NOMO-1 treated with DMSO at 0.1 percent for 48 hours (cell line): Measurements from ENCODE around the gene FAM177A1.
"Not testable (repeated sequence)": the region's sequence is repeated elsewhere in the genome, so short reads cannot be mapped to it uniquely, and the experiment has no call there.

ENCODE experiments used
- DNase-seq: peaks from one replicate; lab custom pipeline; 2025; ENCODE audit not compliant: unreplicated experiment; lab: John Stamatoyannopoulos, UW

The FAM177A1 gene, protein sequence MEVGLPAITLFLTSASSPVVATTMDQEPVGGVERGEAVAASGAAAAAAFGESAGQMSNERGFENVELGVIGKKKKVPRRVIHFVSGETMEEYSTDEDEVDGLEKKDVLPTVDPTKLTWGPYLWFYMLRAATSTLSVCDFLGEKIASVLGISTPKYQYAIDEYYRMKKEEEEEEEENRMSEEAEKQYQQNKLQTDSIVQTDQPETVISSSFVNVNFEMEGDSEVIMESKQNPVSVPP

DNA sequence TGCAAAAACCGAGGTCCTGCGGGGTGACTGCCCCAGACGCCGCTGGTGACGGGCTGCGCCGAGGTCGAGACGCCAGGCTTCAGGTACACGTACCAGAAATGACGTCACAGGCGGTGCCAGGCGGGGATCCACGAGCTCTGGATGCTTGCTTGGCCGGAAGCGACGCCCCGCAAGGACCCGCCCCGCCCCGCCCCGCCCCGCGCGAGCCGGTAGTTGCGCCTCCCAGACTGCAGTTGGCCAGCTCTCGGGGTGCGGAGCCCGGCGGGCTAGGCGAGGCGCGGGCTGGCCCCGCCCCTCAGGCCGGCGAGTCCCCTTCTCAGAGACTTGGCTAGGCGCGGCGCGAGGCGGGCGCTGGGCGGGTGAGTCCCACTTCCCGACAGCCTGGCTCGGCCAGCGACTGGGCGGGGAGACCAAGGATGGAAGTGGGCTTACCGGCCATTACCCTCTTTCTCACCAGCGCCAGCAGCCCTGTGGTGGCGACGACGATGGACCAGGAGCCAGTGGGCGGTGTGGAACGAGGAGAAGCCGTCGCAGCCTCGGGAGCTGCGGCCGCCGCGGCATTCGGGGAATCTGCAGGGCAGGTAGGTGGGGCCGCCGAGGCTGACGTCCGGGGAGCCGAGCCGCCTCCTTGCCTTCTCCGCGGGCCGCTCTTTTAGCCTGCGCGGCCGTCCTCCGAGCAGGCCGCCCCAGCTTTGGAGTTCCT is at the start of gene FAM177A1:
TSS of gene FAM177A1 (plus strand) at position 225 of the 703 bp plus-strand sequence. CDS start at position 417, 192 bp downstream.
- DNase-seq: peak; percentile 97

DNA sequence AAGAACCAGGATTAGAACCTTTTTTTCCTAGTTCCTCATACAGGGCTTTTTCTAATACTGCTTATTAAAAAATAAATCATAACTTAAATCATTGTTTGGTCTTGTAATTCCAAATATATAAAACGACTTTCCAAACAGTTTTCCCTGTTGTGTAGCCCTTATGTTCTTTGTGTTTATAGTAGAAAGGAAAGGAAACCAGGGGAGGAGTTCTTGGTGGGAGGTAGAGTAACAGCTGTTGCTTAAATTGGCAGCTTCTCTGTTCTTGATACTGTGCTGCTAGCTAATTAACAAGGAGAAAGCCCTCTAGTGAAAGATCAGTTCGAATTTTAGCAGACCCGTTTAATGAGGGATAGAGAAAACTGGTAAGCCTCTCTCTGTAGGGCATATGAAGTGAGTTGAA is 48.3 kb upstream of the FAM177A1 start:
- no peak for DNase-seq

DNA sequence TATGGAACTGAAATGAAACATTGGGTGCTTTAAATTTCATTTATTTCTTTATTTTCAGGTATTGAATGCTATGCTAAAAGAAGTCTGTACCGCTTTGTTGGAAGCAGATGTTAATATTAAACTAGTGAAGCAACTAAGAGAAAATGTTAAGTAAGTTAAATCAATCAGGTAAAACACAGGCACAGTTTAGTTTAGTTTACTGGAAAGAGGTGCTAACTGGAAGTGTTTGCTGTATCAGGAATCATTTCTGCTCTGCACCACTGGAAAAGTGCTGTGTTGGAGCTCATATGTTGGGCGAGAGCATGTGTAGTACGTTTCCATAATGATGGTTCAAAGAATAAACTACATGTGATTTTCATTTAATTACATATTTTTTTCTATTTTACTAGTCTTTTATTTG is 46.6 kb upstream of the FAM177A1 start:
- DNase-seq: no peak

DNA sequence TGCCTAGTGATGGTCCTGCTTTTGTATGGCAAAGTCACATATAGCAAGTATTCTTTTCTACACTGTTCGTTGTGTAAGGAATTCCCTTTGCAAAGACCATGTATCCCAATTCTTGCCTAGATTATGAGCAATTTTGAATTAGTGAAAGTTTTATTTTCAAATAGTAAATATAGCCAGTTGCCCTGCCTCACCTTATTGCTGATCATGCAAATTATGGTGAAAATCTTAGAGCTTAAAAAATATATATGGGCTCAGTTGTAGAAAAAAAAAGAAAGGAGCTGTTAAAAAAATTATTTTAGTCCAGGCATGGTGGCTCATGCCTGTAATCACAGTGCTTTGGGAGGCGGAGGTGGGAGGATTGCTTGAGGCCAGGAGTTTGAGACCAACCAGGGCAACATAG is 44.5 kb upstream of the FAM177A1 start:
- DNase-seq: no peak

DNA sequence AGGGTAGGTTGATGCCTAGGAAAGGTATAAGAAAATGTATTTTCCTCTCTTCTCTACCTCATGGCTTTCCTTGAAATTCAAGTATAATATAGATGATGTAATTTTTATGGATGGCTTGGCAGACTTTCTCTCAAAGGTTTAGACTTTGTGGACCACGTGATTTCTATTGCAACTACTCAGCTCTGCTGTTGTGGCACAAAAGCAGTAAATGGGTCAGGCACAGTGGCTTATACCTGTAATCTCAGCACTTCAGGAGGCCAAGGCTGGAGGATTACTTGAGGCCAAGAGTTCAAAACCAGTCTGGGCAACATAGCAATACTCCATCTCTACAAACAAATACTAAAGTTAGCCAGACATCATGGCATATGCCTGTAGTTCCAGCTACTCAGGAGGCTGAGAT is 41.2 kb upstream of the FAM177A1 start:
- no peak for DNase-seq

DNA sequence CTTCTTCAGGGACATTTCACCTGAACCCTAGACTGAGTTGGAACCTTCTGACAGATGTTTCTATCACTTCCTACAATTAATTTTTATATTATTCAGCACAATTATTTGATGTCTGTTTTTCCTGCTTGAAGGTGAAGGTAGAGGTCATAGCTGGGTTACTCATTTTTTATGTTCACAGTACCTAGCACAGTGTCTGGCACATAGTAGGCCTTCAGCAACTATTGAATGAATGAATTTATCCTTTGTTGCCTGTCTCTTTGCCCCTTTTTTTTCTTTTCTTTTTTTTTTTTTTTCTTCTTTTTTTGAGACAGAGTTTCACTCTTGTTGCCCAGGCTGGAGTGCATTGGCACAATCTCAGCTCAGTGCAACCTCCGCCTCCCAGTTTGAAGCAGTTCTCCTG is 29.5 kb upstream of the FAM177A1 start:
- DNase-seq: no peak

DNA sequence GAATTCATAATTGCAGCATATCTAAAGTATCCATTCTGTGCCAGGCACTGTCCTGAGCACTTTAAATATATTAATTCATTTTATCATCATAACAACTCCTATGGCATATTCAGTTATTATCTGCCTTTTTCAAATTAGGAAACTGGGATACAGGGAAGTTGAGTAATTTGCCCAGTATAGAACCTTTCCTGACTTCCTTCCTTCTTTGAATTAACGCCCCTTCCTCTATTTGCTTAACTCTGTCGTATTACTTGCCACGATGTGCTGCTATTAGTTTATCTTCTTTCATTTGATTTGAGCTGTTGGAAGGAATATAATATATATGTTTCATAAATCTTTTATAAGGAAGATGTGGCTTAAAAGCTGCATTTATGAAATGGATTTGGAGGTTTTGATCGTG is 25.4 kb upstream of the FAM177A1 start:
- DNase-seq: no peak

DNA sequence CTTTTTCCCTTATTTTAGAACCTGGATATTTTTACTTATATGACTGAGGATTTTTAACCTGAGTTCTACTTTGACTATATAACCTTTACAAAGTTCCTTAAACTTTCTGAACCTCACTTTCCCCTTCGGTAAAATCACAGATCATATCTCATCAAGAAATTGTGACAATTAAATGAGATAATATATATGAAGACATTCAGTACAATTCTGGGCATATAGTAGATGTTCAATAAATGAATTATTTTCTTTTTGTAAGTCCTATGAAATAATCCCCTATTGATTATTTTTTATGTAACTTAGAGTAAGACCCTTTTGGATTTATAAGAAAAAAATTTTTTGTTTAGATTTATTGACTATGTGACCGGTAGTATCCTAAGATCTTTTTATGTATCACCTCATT is 17.6 kb upstream of the FAM177A1 start:
- no peak for DNase-seq

DNA sequence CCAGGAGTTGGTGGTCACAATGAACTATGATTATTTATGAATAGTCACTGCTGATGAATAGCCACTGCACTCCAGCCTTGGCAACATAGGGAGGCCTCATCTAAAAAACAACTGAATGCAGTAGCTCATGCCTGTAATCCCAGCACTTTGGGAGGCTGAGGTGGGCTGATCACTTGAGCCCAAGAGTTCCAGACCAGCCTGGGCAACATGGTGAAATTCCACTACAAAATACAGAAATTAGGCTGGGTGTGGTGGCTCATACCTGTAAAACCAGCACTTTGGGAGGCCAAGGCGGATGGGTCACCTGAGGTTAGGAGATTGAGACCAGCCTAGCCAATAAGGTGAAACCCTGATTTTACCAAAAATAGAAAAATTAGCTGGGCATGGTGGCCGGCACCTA is 13.5 kb upstream of the FAM177A1 start:
- DNase-seq: no peak

DNA sequence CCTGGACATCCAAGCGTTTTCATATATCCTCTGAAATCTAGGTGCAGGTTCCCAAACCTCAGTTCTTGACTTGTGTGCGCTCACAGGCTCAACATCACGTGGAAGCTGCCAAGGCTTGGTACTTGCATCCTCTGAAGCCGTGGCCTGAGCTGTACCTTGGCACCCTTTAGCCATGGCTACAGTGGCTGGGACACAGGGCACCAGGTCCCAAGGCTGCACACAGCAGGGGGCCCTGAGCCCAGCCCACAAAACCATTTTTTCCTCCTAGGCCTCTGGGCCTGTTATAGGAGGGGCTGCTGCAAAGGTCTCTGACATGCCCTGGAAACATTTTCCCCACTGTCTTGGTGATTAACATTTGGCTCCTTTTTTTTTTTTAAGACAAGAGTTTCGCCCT is 11.6 kb upstream of the FAM177A1 start:
- no peak for DNase-seq

DNA sequence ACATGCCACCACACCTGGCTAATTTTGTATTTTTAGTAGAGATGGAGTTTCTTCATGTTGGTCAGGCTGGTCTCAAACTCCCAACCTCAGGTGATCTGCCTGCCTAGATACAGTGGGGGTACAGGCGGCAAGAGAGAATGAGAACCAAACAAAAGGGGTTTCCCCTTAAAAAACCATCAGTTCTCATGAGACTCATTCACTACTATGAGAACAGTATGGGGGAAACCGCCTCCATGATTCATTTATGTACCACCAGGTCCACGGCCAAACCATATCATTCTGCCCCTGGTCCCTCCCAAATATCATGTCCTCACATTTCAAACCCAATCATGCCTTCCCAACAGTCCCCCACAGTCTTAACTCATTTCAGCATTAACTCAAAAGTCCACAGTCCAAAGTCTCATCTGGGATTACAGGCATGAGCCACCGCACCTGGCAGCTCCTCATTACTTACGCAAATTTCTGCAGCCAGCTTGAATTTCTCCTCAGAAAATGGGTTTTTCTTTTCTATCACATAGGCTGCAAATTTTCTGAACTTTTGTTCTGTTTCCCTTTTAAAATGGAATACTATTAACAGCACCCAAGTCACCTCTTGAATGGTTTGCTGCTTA is 11.0 kb upstream of the FAM177A1 start:
- not testable (repeated sequence) for DNase-seq

DNA sequence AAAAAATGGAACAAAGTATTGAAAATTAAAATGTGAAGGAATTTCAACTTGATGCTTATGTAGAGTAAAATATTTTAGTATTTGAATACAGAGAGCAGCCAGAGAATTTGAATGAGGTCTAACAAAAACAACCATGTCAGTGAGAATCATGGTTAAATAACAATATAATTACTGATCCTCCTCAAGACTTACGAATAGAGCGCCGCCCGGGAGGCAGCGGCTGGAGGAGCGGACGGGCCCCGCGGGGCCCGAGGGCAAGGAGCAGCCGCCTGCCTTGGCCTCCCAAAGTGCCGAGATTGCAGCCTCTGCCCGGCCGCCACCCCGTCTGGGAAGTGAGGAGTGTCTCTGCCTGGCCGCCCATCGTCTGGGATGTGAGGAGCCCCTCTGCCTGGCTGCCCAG is 7.8 kb upstream of the FAM177A1 start:
- DNase-seq: not testable (repeated sequence)

DNA sequence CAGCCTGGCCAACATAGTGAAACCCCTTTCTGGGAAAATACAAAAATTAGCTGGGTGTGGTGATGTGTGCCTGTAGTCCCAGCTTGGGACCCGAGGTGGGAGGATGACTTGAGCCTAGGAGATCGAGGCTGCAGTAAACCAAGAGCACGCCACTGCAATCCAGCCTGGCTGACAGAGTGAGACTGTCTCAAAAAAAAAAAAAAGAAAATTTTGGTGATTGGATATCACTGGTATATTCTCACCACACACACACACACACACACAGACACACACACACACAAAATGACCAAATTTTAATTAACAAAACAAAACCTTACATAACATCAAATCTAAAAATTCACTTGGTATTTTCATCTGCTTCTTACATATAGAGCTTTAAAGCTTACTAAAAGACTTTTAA is 3.4 kb upstream of the FAM177A1 start:
- DNase-seq: no peak

DNA sequence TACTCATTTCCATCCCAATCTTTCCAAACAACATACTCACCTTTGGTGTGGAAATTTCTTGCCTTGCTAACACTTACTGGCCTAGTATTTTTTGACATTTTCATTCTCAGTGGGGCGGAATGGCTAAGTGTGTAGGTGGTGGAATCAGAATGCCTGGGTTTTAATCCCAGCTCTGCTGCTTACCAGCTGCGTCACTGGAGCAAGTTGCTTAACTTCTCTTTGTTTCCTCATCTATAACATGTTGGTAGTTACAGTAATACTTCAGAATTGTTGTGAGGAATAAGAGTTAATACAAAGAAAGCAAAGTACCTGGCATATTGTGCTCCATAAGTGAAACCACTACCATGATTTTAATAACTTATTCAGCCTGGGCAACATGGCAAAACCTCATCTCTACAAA is 3.0 kb upstream of the FAM177A1 start:
- no peak for DNase-seq

DNA sequence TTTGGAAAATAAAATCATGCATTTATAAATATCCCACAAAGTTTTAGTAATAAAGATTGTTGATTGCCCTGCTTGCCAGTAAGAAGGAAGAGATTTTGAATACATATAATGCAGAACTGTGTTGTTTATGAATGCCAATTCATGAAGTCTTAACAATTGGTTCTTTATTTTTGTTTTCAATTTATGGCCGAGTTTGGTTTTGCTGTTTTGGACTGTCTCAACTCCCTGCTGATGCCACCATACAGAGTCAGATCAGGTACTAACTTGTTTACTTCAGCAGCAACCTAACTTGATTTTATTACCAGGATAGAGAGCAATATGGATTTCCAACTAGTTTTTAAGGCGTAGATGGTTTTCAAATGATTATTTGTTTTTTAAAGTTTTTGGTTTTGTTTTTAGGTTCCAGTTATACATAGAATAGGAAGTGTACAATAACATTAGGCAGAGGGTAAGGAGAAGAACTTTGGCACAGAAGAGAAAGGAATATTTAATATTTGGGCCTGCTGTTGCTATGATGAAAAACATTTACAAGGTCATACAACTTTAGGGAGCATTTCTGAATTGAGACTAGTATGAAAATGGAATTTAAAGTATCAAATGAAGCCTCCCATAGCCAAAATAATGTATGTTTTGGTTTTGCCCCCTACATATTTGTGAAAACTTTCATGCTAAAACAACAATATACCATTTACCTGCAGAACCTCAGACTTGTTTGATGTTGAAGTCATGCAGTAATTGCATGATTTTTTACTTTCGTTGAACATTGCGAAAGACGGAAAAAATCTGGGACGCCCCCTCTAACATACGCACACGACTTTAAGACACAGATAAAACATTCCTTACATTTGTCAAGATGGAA is 904 bp upstream of the FAM177A1 start:
- peak; percentile 56 for DNase-seq

DNA sequence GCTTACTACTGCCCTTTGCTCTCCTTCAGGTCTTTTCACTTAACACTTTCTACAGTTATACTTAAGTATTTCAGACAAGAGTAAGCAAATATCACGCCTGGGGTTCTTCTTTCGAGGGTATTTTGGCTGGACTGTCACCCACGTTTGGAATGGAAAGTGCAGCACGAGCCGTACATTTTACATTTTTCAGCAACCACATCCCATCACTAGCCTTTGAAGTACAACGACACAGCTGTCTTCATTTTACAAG is 349 bp upstream of the FAM177A1 start:
- no peak for DNase-seq

DNA sequence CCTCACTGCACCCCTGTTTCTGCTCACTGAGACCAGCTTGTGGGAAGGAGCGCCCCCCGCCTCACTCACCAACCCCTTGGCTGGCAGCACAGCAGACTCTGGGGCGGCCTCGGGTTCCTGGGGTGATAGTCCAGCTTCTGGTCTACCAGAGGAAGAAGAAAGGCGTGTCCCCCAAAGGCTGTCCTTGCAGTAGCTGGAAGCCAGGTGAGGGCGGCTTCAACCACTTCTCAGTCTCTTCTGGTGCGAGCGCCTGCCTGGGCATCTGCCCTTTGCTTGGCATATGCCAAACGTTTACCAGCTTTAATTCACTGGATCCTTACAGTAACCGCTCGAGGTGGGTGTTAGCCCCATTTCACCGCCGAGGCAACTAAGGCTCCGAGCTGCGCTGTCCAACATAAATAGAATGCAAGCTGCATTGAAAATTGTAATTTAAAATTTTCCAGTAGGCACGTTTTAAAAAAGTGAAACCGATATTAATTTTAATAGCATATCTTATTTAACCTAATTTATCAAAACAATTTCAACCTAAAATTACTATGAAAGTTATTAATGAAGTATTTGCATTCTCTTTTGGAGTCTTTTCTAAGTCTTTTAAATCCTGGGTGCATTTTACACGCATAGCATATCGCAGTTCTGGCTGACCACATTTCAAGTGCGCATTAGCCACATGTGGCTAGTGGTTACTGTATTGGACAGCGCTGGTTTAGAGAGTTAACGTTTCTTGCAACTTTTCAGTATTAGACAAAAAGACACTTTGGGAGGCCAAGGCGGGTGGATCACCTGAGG is 872 bp downstream of the FAM177A1 start:
- peak; percentile 48 for DNase-seq

DNA sequence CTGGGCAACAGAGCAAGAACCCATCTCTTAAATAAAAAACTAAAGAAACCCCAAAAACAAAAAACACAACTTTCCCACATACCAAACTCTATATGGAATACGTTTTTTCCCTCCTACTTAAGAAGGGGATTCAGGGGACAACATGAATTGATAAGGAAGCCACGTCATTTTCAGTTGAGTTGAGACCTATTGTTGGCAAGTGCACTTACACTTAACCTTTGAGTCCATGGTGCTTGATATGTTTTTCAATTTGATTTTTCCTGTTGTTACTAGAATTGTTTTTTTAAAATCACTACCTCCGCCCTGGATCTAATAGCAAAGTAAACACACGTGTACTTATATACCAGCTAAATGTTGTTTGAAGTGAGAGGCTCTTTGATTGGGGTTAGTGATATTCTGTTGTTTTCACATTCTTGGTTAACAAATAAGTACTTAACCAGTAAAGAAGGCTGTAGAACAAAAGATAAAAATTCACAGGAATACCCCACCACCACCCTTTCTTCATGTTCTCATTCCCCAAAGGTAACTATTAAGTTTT is 2.0 kb downstream of the FAM177A1 start:
- DNase-seq: no peak

DNA sequence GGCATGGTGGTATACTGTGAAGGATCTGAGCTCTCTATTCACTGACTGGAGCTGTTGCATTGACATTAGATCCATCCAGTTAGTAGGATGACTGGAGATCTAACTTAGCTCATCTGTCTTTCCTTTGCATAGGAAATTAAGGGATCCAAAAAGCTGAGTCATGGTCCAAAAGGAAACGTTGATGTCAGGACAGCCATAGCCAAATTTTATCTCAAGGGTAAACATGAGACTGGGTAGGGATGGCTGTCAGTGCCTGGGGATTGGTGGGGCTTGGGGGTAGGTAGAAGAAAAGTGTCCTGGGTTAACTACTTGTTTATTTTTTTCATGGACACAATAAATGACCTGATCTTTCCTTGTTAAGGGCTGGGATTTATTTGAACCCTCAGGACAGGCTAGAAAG is 4.6 kb downstream of the FAM177A1 start:
- DNase-seq: no peak

DNA sequence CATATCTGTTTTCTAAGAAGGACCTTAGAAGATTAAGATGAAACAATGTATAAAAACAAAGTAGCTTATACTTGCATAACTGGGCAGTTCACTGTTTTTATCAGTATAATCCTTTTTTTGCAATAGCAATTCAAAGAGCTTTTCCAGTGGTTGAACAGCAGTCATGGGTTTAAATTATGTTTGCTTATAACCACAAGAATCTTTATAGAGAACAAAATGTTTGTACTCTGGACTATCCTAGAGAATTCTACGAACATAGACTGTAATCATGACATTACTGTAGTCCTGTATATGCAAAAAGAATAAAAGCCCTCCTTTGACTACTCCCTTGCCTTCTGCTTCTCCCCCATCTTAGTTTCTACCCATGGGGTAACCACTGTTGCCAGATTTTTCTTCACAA is 5.7 kb downstream of the FAM177A1 start:
- no peak for DNase-seq

DNA sequence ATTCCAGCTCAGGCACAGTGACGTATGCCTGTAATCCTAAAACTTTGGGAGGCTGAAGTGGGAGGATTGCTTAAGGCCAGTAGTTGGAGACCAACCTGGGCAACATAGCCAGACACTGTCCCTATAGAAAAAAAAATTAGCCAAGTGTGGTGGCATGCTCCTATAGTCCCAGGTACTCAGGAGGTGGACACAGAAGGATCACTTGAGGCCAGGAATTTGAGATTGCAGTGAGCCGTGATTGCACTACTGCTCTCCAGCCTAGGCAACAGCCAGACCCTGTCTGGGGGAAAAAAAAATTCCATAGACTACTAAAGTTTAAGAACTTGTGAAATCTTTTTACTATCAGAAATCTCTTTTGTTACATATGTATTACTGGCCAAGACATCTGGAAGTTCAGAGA is 6.6 kb downstream of the FAM177A1 start:
- DNase-seq: no peak
